Pulmonary artery endothelial cell (primary cell): ENCODE measurements around the gene MACC1. TPM values are rescaled to one million over a fixed set of nuclear protein-coding genes. Genes with fewer than 3 reads are reported as not detected.
"Not testable (repeated sequence)": the region's sequence is repeated elsewhere in the genome, so short reads cannot be mapped to it uniquely, and the experiment has no call there.

ENCODE experiments used
- DNase-seq: peaks from one replicate; pipeline ENCODE4 v3.0.0-alpha.2; 2011; ENCODE audit warnings: low read depth, low spot score
- total RNA-seq: library from RNA; depleted of rRNA; stranded (reverse); fragments of >200 nt; gene quantifications from 2 replicates; pipeline ENCODE4 v1.2.3, GENCODE V29; 2014

MACC1 gene
- total RNA-seq, 1 donor from 2014 or later = under 0.01 TPM

DNA sequence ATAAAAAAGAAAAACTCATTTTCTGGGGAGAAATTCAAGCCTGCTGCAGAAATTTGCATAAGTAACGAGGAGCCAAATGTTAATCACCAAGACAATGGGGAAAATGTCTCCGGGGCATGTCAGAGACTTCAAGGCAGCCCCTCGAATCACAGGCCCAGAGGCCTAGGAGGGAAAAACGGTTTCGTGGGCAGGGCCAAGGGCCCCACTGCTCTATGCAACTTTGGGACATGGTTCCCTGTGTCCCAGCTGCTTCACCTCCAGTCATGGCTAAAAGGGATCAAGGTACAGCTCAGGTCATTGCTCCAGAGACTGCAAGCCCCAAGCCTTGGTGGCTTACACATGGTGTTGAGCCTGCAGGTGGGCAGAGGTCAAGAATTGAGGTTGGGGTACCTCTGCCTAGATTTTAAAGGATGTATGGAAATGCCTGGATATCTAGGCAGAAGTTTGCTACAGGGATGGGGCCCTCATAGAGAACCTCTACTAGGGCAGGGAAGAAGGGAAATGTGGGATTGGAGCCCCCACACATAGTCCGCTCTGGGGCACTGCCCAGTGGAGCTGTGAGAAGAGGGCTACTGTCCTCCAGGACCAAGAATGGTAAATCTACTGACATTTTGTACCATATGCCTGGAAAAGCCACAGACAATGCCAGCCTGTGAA is 8.4 kb downstream of the MACC1 start:
- DNase-seq = no peak

- not testable (repeated sequence) for DNase-seq
Measured at GRCh38 chr7:20207811-20208210, 9.4 kb downstream of the MACC1 start.

DNA sequence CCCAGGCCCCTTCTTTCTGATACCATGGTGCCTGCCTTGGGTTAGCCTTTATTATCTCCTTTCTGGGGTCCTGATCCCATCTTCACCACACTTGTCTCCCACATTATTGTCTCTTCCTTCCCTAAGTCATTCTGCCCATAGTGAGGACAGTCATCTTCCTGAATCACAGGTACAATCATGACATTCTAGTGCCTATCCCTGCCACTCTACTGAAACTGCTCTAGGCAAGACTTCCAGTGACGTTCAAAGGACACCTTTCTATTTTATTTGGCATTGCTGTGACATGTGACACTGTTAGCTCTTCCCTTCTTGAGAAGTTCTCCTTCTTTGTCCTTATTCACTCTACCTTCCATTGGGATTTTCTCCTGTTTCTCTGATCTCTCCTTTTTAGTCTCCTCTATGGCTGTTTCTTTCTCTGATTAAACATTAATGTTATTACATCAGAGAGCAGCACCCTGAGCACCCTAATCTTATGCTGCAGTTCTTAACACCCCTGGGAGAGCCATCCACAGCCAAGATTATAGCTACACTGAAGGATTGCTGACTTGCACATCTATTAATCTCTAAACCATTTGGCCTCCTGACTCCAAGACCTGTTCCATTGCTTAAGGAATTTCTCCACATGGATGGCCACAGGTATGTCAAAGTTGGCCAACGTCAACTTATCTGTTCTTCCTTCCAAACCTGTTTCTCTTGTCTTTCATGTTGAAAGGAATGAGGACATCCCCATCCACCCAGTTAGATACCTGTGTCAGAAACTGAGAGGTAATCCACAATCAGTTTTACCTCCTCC is 10.9 kb downstream of the MACC1 start:
- no peak for DNase-seq

GRCh38 chr7:20203316-20203715 is 13.9 kb downstream of the MACC1 start:
- no peak for DNase-seq

- DNase-seq = no peak
Measured at GRCh38 chr7:20201380-20201779, 15.8 kb downstream of the MACC1 start.

DNA sequence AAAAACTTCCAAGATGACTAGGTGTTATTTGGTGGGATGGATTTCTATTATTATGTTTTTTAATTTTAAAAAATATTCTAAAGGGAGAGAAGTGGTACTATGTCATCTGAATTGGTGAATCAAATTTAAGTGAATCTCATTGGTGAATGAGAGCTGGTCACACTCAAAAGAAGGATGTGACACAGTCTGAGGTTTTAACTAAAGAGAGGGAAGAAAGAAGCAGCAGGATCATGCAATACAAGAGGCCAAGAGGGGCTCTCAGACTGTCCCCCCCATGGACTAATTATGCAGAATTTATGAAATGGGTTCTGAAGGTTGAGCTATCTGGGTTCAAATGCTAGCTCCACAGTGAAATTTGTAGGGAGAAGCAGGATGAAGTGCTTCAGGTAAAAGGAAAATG is 16.2 kb downstream of the MACC1 start:
- DNase-seq = no peak

DNA sequence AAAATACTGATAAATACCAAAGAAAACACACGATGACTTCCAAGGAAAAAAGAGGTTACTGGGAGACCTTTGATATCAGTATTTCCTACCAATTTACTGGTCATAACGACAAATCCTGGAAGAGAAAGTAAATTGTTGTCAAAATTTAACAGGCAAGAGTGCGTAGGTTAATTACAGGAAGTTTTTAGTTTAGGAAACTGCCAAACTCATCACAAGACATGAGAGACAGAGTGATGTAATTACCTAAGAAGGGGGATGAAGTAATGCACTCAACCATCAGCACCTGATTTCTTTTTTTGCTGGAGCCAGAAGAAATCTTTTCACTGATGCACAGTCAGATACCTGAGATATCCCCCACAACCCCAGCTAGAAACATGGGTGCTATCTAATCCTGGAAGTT is 16.8 kb downstream of the MACC1 start:
- DNase-seq = no peak

DNA sequence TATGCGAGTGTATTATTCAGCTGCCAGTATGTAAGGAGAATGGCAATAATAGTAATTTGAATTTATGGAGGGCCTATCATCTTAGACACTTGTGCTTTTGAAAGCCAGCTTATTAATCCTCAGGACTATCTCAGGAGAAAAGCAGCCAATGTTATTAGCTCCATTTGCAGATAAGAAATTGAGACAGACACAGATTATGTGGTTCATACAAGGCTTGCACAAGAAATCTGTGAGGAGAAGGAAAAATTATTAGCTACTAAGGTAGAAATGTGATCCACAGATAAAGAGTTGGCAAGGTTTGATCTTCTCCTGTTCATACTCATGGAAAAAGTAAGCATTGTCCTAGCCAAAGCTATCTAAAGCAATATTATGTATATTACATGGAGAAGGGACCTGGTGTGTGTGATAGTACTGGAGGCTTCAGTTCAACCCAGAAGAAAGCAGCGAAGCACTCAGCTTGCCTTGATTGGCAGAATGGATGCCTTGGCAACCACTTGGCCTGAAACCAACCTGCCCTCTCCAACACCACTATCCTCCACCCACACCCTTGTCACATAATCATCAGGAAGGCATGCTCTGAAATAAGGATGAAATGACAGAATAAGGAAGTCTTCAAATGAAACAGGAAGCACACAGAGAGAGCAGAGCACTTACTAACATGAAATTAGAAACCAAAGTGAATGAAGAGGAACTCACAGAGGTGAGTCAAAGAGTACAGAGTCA is 18.0 kb downstream of the MACC1 start:
- DNase-seq = peak; percentile 46

GRCh38 chr7:20198260-20198659 is 18.9 kb downstream of the MACC1 start:
- DNase-seq = no peak

GRCh38 chr7:20197837-20198236 is 19.3 kb downstream of the MACC1 start:
- no peak for DNase-seq

- no peak for DNase-seq
Measured at GRCh38 chr7:20197125-20197748, 19.9 kb downstream of the MACC1 start.

GRCh38 chr7:20194343-20194995 is 22.7 kb downstream of the MACC1 start:
- no peak for DNase-seq

DNA sequence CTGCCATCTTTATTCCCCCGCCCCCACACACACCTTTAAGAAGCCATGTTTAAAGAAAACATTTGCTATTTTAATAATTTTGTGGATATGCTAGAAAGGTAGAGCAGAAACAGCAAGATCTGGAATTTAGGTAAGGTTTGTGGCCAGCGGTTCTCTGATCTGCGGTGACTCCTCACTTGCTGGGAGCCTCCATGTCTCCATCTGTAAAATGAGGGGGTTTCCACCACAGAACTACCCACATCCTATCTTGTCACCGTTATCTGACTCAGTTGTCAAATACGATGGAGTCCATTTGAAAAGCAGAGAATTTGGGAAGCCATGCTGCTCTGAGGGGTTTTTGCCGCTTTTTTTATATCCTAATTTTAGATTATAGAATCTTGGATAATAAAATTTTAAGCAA is 23.3 kb downstream of the MACC1 start:
- DNase-seq = no peak

- peak; percentile 11 for DNase-seq
Measured at GRCh38 chr7:20193242-20193777, 23.9 kb downstream of the MACC1 start.

DNA sequence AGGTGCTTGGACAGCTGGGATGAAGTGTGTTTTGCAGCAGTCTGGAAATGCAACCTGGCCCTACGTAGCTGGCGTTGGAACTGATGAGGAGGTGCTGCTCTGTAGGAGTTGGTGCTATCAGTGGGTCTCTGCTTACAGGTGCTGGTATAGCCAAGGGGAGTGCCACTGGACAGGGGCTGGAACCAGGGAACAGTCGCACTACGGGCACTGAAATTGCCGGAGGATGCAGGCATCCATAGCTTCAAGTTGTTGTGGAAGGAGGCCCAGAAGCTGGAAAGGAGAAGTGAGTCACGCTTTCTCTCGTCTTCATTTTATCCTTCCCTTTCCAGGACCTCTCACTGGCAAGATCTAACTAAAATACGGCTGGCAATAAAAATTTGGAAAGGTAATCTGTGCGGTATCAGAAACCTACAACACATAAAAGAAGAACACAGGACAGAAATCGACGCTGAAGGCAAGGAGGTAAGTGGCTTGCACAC is 25.8 kb downstream of the MACC1 start:
- DNase-seq = no peak

DNA sequence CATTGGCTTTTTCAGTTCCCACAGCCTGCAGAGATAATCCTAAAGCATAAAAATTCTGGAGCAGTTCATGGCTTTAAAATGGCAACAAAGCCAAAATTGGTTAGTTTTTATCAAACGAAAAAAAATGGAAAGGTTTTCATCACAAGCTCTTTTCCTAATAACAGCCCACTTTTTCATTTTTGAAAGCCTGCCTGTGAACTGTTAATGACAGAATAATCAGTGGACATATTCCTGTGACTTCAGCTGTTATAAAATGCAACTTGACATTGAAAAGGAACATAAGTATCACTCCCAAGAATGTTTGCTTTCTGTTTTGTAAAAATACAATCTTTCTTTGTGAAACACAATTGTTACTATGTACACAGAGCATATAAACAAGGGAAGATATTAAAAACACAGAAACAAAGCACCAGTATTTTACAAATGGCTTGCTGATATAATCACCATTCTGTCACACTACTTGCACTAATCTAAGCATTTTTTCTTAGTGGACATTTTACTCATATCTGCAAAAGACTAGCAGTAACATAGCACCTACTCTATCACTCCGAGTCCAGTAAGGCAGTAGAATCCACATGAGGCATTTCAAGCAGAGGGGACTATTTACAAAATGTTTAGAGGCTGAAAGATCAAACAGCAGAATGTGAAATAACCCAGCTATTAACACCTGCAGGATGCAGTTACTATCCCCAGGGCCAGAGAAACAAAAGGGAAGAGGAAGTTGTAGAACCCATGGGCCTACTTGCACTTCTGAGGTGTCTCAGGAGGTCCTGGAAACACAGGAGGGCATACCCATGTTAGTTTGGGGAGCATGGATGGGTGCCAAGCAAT is 26.4 kb downstream of the MACC1 start:
- no peak for DNase-seq

- DNase-seq = no peak
Measured at GRCh38 chr7:20189852-20190251, 27.3 kb downstream of the MACC1 start.

GRCh38 chr7:20188567-20188966 is 28.6 kb downstream of the MACC1 start:
- DNase-seq = no peak

GRCh38 chr7:20187850-20188249 is 29.3 kb downstream of the MACC1 start:
- DNase-seq = not testable (repeated sequence)

DNA sequence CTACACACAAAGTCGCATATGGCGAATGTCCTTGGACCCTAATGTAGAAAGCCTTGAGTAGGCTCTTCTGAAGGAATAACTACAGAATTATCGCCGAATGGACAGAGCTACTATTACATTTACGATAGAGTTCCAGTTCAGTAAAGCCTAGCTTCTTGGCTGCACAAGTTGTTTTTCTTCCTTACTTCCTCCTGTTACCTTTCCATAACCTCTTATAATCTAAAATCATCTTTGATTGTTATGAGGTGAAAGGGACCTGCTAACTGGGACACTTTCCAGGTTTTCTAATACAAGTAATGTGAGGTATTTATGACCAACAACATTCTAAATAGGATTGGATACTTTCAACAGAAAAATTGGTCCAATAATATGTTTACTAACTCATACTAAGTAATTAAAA is 31.2 kb downstream of the MACC1 start:
- DNase-seq = no peak
